HG02938 (cell line): ENCODE data around the gene ESR1.

Experiments used
- ATAC-seq: cut with Tn5 transposase; IDR thresholded peaks from one replicate; pipeline ENCODE4 v1.9.1; 2021; ENCODE audit warnings: mild to moderate bottlenecking, moderate library complexity; ENCODE audit not compliant: unreplicated experiment

The ESR1 gene

DNA sequence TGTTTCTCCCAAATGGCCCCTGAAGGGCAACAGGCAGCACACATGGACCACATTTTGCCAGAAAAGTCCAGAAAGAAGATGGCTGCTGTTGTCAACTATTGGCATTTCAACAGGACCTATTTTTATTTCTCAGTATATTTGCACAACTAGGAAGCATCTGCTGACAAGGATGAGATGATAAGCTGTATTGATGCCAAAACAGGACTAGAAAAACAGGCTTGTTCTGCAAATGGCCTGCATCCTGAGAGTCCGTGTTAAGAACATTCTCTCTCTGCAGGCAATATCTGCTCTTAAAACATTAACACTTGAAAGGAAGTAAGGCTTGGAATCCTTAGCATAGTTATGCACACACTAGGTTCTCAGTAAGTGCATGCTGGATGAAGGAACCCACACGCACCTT, 283.7 kb downstream of the ESR1 start:
- ATAC-seq, result no peak

DNA sequence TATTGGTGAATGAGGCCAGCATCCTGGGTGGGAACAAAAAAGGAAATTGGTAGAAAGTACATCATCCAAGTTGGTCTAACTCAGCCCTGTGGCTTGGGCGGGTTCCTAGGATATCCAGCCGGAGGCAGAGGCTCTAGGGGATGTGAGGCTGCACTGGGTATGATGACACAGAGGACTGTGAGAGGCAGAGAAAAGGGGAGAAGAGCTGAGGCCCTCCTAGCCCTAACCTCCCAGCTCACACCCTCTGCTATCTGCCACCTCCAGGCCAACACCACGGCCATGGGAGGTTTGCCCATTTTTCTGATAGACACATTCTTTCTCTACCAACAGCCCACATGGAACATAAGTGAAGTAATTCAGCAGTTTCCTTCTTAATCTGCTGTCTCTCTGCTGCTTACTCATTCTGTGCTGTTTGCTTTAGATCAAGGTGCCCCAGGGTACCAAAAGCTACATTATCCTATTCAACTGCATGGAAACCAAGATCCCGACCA, 284.4 kb downstream of the ESR1 start:
- ATAC-seq, result no peak

DNA sequence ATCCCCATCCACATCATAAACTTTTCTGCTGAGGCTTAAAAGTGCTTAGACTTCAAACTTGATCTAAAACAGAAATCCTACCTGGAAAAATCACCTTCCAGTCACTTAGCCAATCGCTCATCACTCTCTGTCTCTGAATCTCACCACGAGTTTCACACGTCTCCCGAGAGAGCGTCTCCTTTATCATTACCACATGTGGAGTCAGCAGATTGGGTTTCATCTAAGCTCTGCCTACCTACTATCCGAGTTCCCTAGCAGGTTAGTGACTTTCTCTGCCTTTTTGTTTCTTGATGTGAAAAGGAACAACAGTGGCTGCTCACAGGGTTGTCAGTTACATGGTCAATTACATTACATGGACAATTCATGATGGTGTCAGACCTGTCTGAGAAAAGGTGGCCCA, 286.2 kb downstream of the ESR1 start:
- ATAC-seq, result no peak

GRCh38 chr6:152094276-152094675, 286.8 kb downstream of the ESR1 start:
- ATAC-seq, result no peak

DNA sequence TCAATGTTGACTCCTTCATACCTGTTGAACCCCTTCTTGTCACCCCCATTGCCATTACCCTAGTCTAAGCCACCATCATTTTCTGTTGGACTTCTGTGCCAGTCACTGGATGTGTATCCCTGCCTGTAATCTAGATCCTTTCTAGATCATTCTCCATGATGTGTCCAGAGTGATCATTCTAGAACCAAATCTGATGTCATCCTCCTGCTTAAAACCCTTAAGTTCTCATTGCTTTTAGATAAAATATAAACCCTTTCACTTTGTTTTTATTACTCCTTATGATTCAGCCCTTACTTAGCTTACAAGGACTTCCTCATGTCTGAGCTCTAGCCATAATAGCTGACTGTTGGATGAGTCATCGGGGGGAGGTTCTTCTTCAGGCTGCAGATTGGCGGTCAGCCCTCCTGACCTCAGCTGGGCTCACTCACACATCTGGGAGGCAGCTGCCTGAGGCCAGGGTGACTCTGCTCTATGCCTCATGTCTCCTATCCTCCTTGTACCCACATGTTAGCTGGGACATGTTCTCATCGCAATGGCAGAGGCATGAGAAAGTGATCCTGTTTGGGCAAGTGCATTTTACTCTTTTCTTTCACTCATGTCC, 287.6 kb downstream of the ESR1 start:
- ATAC-seq, result no peak

GRCh38 chr6:152096863-152097496, 289.5 kb downstream of the ESR1 start:
- no peak for ATAC-seq

GRCh38 chr6:152098683-152099082, 291.2 kb downstream of the ESR1 start:
- no peak for ATAC-seq

DNA sequence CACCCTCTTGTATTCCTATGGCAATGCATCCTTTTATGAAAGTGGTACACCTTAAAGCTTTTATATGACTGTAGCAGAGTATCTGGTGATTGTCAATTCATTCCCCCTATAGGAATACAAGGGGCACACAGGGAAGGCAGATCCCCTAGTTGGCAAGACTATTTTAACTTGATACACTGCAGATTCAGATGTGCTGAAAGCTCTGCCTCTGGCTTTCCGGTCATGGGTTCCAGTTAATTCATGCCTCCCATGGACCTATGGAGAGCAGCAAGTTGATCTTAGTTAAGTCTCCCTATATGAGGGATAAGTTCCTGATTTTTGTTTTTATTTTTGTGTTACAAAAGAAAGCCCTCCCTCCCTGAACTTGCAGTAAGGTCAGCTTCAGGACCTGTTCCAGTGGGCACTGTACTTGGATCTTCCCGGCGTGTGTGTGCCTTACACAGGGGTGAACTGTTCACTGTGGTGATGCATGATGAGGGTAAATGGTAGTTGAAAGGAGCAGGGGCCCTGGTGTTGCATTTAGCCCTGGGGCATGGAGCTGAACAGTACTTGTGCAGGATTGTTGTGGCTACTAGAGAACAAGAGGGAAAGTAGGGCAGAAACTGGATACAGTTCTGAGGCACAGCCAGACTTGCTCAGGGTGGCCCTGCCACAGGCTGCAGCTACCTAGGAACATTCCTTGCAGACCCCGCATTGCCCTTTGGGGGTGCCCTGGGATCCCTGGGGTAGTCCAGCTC, 292.1 kb downstream of the ESR1 start:
- ATAC-seq, result no peak

GRCh38 chr6:152100183-152100618, 292.7 kb downstream of the ESR1 start:
- no peak for ATAC-seq

DNA sequence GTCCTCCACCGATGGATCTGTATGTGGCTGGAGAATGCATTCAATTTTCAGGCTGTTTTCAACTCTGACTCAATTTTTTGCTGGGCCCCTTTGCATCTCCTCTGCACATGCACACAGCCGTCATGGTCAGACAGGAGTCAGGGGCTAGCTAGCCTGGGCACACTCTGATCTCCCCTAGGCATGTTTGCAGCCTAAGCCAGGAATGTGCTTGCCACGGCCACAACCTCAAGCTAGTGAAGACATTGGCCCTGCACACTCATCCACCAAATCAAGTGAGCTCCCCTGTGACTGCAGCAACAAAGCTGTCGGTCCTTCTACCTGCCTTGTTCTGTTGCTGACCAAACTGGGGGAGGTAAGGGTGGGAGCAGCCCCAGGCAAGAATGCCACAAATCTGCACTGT, 300.5 kb downstream of the ESR1 start:
- ATAC-seq, result no peak

DNA sequence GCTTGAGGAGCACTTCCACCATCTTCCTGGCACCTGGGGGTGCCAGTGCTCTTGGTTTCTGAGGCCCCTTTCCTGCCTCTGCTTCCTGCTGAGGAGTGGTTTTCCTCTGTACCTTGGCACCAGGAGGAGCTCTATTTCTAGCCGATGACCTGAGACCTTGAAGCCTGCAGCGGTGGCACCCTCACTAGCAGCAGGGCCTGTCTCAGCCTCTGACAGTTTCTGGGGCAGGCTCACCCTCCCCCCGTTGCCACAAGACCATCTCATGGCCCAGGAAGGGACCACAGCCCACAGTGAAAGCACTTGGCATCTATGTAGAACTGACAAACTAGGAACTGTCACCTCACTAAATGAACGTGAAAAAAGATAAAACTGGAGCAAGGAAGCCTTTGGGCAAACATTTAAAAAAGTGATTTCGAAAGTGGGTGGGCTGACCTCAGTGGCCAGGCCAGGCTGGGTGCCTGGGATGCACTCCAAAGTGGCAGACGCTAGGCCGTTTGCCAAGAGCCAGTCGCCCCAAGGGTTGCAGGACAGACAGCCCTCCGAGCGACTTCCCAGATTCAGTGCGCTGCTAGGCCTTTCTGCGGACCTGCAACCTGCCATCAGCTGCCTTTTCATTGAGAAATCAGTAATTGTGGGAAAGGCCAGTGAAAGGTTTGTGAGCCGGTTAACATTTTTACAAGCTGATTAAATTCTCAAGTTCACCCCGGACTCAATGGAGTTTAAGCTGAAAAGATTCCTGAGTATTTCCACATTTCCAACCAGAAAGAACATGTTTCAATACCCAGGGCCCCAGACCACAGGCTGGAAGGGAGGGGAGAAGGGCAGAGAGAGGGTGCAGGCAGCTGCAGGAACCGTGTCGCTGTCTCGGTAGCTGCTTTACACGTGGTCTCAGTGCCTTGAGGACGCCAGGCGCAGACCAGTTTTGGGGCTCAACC, 303.7 kb downstream of the ESR1 start:
- no peak for ATAC-seq

DNA sequence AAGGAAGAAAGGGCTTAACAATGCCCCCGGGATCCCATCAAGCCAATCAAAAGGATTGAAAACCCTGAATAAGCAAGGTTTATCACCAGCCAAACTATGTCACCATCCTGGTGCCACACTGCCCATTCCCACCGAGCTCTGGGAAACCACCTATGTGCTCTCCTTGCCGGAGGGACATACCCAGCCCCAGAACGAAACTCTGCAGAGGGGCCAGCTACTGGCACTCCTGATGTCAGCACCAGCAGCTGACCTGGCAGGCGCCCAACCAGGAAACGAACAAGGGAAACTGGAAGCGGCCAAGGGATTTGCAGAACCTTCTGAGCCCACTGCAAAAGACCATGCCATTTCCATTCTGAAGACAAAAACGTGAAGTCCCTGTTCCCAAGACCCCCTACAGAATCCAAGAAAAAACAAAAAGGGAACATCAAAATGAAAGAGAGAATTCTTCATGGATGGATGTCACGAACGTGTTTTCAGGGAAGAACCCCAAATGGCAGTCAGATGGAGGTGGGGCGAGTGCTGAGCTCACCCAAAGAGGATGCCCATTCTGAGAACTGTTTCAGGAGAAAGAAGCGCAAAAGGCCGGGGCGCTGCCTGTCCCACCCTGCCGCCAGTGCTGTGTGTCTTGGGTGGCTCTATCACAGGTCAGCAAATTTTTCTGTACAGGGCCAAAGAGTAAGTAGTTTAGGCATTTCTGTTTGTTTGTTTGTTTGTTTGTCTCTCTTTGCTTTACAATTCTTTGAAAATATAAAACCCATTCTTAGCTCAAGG, 305.2 kb downstream of the ESR1 start:
- no peak for ATAC-seq

DNA sequence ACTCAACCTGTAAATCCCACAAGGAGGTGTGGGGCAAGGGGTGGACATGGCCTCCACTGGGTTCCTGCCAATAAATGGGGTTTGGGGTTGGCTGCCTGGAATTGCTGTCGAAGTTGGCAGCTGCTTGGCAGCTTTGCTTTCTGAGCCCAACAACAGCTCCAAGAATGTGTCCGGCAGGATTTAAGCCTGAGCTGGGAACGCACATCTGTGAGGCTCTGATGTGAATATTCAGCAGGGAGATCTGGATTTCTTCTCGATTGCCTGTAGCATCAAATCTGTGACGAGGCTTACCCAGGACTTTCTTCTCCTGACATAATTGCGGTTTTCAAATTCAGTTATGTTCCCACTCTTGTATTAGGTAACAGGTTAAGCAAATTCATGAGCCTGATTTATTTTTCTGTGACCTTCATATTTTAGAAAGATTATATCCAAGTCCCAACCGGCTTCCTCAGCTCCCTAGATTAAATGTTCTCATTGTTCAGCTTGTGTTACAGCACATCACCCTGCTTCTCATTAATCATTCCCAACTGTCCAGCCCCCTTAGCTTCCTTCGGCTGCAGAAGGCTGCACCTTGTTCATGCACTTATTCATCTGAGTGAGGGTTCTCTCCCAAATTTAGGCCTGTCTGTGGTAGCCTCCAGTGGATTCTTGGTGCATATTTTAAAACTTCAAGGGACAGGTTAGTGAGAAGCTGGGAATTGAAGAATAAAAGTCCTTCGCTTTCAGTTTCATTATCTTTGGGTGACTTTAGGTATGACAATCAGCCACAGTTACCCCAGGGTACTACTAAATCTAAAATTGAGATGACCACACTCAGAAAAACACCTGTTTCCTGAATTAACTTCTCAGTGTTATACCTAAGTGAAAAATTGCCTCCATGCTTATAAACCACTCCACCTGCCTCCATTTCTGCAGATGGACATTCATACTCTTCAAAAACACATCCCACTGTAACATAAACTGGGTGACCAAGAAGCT, 310.0 kb downstream of the ESR1 start:
- ATAC-seq, result peak; percentile 97

GRCh38 chr6:152118224-152118623, 310.7 kb downstream of the ESR1 start:
- no peak for ATAC-seq

- no peak for ATAC-seq
These were observed 311.2 kb downstream of the ESR1 start for GRCh38 chr6:152118678-152119077.

DNA sequence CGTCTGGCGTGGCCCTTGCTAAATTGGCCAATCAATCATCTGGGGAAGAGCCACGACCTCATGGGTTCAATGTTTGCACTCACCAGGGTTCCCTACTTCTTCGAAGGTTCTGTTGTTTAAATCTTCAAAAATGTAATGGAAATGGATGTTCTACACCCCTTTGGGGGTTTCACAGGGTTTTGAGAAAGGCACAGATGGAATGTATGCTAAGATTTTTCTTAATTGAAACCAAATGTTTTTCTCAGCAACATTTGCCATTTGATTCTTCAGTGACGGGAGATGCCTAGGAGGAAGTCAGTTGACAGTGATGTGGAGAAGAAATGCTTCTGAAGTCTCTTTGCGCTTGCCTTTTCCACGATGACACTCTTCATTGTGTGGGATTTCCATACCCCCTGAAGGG, 312.3 kb downstream of the ESR1 start:
- ATAC-seq, result no peak

GRCh38 chr6:152121910-152122309, 314.4 kb downstream of the ESR1 start:
- ATAC-seq, result no peak

DNA sequence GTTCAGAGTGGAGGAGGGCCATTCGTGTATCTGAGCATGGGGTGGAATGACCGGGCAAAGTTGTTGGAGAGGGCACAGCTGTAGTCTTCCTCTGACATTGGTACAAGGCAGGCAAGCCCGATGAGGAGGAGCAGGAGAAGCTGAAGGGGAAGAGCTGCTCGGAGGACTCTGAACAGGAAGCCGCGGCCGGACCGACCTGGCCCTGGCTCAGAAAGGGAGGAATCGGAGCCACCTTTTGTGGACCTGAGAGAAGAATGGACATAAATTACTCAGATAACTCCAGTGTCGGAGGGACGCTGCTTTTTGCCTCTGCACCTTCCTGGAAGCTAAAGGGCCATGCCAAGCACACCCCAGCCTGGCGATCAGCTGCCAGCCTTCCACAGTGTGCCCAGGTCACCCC, 315.0 kb downstream of the ESR1 start:
- no peak for ATAC-seq

DNA sequence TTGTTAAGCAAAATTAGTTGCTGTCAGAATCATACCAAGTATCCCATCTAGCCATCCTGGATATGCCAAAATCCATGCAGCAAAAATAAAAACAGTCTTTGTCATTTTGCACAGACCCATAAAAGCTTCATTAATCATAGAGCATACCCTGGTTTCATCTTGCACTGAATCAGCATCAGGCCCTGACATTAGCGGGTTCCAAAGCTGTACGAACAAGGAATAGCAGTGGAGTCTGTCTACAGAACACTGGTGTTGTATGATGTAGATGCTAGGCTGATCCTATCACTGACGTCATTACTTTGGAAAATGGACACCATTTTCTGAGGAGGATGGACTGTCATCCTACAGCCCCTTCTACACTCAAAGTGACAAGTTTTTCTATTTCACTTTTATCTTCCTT, 315.6 kb downstream of the ESR1 start:
- no peak for ATAC-seq
